ENCODE results near the gene KLK7.

KLK7 gene

GRCh38 chr19:50983625-50984292, at the start of gene KLK7:
TSS of gene KLK7 (minus strand) at chr19:50983917. CDS start at chr19:50982399, 1,518 bp downstream.
- H3K27ac Mint-ChIP-seq = no peak within 1 kb of the TSS
- H3K27me3 Mint-ChIP-seq = peaks cover 24% of the 10 kb centered on the region
- no peaks in the 10 kb centered on the region for H3K36me3 Mint-ChIP-seq
- H3K4me3 Mint-ChIP-seq = no peak within 1 kb of the TSS
- no peaks in the 10 kb centered on the region for H3K4me1 Mint-ChIP-seq (ENCODE audit: low read depth)
- H3K9me3 Mint-ChIP-seq (ENCODE audit: low read depth) = no peaks in the 10 kb centered on the region

GRCh38 chr19:51031880-51032225, 48.1 kb upstream of the KLK7 start:
- Mint-ChIP-seq H3K27ac (no peak overlapping the region), H3K36me3 (no peaks in the 10 kb centered on the region), H3K9me3 (ENCODE audit: low read depth) (no peaks in the 10 kb centered on the region), H3K4me1 (ENCODE audit: low read depth) (no peaks in the 10 kb centered on the region), H3K27me3 (peaks cover 27% of the 10 kb centered on the region), H3K4me3 (no peak overlapping the region)

DNA sequence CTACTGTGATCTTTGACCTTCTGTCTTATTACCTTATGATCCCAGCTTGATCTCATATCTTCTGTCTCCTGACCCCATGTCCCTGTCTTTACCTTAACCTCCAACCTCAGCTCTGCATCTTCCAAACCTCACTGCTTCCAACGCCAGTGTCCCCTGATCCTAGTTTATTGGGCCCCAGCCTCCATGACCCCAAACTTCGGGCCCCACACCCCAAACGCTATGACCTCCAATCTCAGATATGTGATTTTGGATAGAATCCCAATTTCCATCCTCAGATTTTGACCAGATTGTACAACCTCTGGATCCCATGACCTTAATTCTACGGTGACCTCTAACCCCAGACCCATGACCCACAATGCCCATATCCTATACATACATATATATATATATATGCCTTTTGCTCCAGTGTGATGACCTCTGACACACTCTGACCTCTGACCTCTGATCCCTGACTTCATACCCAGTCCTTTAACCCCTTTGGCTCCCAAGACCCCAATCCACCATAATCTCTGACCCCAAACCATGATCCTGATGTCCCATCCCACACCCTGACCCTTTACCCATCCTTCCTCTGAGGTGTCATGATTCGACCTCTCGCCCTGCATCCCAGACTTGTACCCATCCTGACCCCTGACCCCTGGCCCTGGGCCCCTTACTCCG, 47.6 kb upstream of the KLK7 start:
- peaks cover 29% of the 10 kb centered on the region for H3K27me3 Mint-ChIP-seq
- no peak overlapping the region for H3K4me3 Mint-ChIP-seq
- H3K36me3 Mint-ChIP-seq = no peaks in the 10 kb centered on the region
- H3K4me1 Mint-ChIP-seq (ENCODE audit: low read depth) = no peaks in the 10 kb centered on the region
- no peaks in the 10 kb centered on the region for H3K9me3 Mint-ChIP-seq (ENCODE audit: low read depth)
- no peak overlapping the region for H3K27ac Mint-ChIP-seq

- Mint-ChIP-seq H3K4me3 (no peak overlapping the region), H3K27ac (no peak overlapping the region), H3K27me3 (peaks cover 29% of the 10 kb centered on the region), H3K4me1 (ENCODE audit: low read depth) (no peaks in the 10 kb centered on the region), H3K36me3 (no peaks in the 10 kb centered on the region), H3K9me3 (ENCODE audit: low read depth) (no peaks in the 10 kb centered on the region)
These were observed 46.9 kb upstream of the KLK7 start for GRCh38 chr19:51030631-51031030.

GRCh38 chr19:51029718-51030117, 46.0 kb upstream of the KLK7 start:
- no peak overlapping the region for H3K27ac Mint-ChIP-seq

GRCh38 chr19:51027873-51028272, 44.2 kb upstream of the KLK7 start:
- Mint-ChIP-seq H3K27me3 (peaks cover 26% of the 10 kb centered on the region), H3K36me3 (no peaks in the 10 kb centered on the region), H3K4me3 (no peak overlapping the region), H3K27ac (no peak overlapping the region), H3K9me3 (ENCODE audit: low read depth) (no peaks in the 10 kb centered on the region), H3K4me1 (ENCODE audit: low read depth) (no peaks in the 10 kb centered on the region)

More at GRCh38 chr19:51029718-51030117, 46.0 kb upstream of the KLK7 start:
- Mint-ChIP-seq H3K9me3 (ENCODE audit: low read depth) (no peaks in the 10 kb centered on the region), H3K4me3 (no peak overlapping the region), H3K4me1 (ENCODE audit: low read depth) (no peaks in the 10 kb centered on the region), H3K36me3 (no peaks in the 10 kb centered on the region), H3K27me3 (peaks cover 29% of the 10 kb centered on the region)

DNA sequence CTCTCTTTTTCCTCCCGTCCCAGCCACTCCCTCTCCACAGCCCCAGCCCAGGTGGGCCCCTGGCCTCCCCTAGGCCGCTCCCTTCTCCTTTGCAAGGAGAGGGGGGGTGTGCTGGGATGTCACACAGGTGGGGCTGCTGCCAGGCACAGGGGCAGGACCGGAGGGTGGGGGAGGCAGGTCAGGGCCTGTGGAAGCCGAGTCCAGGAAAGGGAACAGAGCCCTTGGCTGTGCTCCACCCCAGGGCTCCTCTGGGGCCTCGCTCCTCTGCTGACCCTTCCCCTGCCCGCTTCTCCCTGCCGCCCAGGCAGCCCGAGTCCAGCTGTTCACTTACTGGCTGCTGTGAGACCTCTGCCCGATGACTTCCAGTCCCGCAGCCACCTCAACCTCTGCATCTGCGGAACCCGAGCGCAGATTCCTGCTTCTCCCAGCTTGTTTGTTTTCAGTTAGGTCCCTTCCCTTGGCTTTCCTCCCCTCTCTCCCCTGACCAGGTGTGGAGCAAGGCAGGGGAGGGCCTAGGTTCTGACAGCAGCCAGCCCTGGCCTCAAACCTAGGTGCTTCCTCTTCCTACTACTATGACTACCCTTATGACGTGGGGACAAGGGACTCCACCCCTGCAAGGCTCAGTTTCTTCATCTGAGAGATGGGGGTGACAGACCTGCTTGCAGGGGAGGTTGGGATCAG, 43.5 kb upstream of the KLK7 start:
- H3K27ac Mint-ChIP-seq = no peak overlapping the region
- no peaks in the 10 kb centered on the region for H3K4me1 Mint-ChIP-seq (ENCODE audit: low read depth)
- peaks cover 26% of the 10 kb centered on the region for H3K27me3 Mint-ChIP-seq
- H3K36me3 Mint-ChIP-seq = no peaks in the 10 kb centered on the region
- no peaks in the 10 kb centered on the region for H3K9me3 Mint-ChIP-seq (ENCODE audit: low read depth)
- H3K4me3 Mint-ChIP-seq = no peak overlapping the region

- no peak within 1 kb of the TSS for H3K4me3 Mint-ChIP-seq
- no peaks in the 10 kb centered on the region for H3K36me3 Mint-ChIP-seq
- peaks cover 25% of the 10 kb centered on the region for H3K27me3 Mint-ChIP-seq
- no peaks in the 10 kb centered on the region for H3K9me3 Mint-ChIP-seq (ENCODE audit: low read depth)
- H3K27ac Mint-ChIP-seq = no peak within 1 kb of the TSS
- no peaks in the 10 kb centered on the region for H3K4me1 Mint-ChIP-seq (ENCODE audit: low read depth)
These were observed 42.8 kb upstream of the KLK7 start, which contains the start of gene KLK11 for GRCh38 chr19:51026554-51026831. TSS of gene KLK11 (minus strand) at chr19:51026616. CDS start at chr19:51025631, 985 bp downstream.

DNA sequence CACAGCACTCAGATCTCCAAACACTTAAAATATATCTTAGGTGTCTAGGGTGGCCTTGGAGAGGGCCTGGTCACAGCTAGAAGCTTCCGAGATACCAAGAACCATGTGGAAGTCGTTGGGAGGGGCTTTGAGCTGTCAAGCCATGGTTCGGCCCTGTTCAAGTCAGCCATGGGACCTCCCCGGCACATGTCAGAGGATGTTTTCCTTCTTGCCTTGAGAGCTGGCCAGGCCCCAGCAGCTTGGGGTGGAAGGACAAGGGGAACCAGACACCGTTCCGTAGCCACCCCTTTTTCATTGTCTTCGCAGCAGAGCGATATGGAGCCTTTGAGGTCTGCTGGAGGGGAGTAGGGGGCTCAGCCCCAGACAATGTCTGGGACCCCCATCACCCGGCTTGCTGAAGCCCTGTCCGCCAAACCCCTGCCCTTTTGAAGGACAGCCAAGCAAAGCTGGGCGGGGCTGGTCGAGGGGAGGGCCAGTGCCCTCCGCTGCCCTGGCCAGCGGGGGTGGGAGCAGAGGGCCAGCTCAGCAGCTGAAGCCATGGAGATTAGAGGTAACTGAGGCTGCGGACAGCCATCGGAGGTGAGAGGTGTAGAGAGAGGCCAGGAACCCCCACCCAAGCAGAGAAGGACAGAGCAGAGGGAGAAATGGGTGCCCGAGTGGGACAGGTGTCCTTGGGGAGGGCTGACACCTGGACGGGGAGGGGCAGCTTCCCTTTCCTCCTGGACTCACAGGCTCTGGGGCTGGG, 42.3 kb upstream of the KLK7 start:
- H3K36me3 Mint-ChIP-seq = no peaks in the 10 kb centered on the region
- no peaks in the 10 kb centered on the region for H3K4me1 Mint-ChIP-seq (ENCODE audit: low read depth)
- no peaks in the 10 kb centered on the region for H3K9me3 Mint-ChIP-seq (ENCODE audit: low read depth)
- no peak overlapping the region for H3K4me3 Mint-ChIP-seq
- no peak overlapping the region for H3K27ac Mint-ChIP-seq
- H3K27me3 Mint-ChIP-seq = peaks cover 20% of the 10 kb centered on the region

DNA sequence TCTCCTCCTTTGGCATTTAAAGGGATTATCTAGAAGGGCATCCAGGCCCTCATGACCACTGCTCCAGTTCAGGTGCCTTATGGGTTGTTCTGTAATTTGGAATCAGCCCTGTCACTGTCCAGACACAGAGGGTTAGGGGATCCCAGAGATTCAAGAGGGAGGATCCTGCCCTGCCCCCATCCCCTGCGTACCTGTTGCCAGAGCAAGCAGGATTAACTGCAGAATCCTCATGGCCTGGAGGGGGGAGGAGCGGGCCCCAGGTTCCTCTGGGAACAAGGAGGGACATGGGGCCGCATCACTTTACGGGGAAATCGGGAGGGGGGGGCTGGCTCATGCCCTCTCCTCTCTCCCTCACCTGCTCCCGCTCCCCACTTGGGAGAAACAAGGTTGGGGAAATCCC, 41.7 kb upstream of the KLK7 start:
- Mint-ChIP-seq H3K27me3 (peaks cover 16% of the 10 kb centered on the region), H3K36me3 (no peaks in the 10 kb centered on the region), H3K27ac (no peak overlapping the region)

GRCh38 chr19:51024924-51025323, 41.2 kb upstream of the KLK7 start:
- Mint-ChIP-seq H3K36me3 (no peaks in the 10 kb centered on the region), H3K27ac (no peak overlapping the region), H3K27me3 (peaks cover 19% of the 10 kb centered on the region), H3K4me3 (no peak overlapping the region), H3K4me1 (ENCODE audit: low read depth) (peaks cover 1% of the 10 kb centered on the region), H3K9me3 (ENCODE audit: low read depth) (no peaks in the 10 kb centered on the region)

More for the DNA sequence above, 41.7 kb upstream of the KLK7 start:
- no peak overlapping the region for H3K4me3 Mint-ChIP-seq
- H3K9me3 Mint-ChIP-seq (ENCODE audit: low read depth) = no peaks in the 10 kb centered on the region
- H3K4me1 Mint-ChIP-seq (ENCODE audit: low read depth) = no peaks in the 10 kb centered on the region

- Mint-ChIP-seq H3K9me3 (ENCODE audit: low read depth) (no peaks in the 10 kb centered on the region), H3K4me1 (ENCODE audit: low read depth) (peaks cover 4% of the 10 kb centered on the region), H3K36me3 (no peaks in the 10 kb centered on the region), H3K4me3 (no peak overlapping the region), H3K27ac (no peak overlapping the region), H3K27me3 (peaks cover 17% of the 10 kb centered on the region)
These were observed 40.2 kb upstream of the KLK7 start for GRCh38 chr19:51023946-51024345.

DNA sequence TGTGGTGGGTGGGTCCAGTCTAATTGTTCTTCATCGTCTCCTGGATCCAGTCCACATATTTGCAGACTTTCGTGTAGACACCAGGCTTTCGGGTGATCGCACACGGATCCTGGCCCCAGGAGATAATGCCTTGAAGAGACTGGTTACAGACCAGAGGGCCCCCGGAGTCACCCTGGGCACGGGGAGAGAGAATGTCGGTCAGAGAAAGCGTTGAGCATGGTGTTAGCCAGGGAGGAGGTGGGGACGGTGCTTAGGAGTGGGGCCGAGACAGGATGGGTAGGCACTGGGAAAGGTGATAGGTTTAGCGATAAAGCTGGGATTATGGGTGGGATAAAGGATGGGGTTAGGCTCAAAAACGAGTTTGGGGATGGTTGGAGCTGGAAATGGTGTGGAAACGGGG, 38.8 kb upstream of the KLK7 start:
- H3K4me3 Mint-ChIP-seq = no peak overlapping the region
- H3K9me3 Mint-ChIP-seq (ENCODE audit: low read depth) = no peaks in the 10 kb centered on the region
- H3K27ac Mint-ChIP-seq = no peak overlapping the region
- H3K36me3 Mint-ChIP-seq = no peaks in the 10 kb centered on the region
- peaks cover 20% of the 10 kb centered on the region for H3K27me3 Mint-ChIP-seq
- H3K4me1 Mint-ChIP-seq (ENCODE audit: low read depth) = peaks cover 13% of the 10 kb centered on the region

GRCh38 chr19:51020988-51021651, 37.4 kb upstream of the KLK7 start:
- H3K4me1 Mint-ChIP-seq (ENCODE audit: low read depth) = peaks cover 22% of the 10 kb centered on the region
- H3K9me3 Mint-ChIP-seq (ENCODE audit: low read depth) = no peaks in the 10 kb centered on the region
- no peaks in the 10 kb centered on the region for H3K36me3 Mint-ChIP-seq
- no peak overlapping the region for H3K4me3 Mint-ChIP-seq
- H3K27ac Mint-ChIP-seq = no peak overlapping the region
- peaks cover 22% of the 10 kb centered on the region for H3K27me3 Mint-ChIP-seq

DNA sequence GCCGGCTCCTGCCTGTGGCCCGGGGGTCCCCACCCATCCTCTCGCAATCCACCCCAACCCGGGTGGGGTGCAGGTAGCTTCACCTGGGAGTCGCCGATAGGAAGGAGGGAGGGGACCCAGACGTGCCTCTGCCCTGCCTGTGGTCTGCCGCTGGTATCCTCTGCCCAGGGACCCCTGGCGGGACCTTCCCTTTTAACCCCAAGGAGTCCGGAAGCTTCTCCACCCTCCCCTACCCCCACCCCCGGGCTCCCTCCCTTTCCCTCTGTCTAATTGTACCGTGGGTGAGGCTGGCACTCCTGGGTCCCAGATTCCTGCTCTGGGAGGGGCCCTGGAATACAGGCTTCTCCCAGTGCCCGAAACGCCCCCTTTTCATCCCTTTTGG, 35.8 kb upstream of the KLK7 start, which contains the start of gene KLK10:
Gene KLK10 (minus strand): TSS at position 166 of the 382 bp plus-strand sequence. CDS start 579 bp downstream, outside the sequence.
- Mint-ChIP-seq H3K4me3 (peak within 1 kb of the TSS; percentile 86), H3K9me3 (ENCODE audit: low read depth) (no peaks in the 10 kb centered on the region), H3K36me3 (no peaks in the 10 kb centered on the region), H3K4me1 (ENCODE audit: low read depth) (peaks cover 25% of the 10 kb centered on the region), H3K27me3 (peaks cover 28% of the 10 kb centered on the region), H3K27ac (no peak within 1 kb of the TSS)
